Fibroblast of lung (primary cell): ENCODE data around the gene SH3TC1. TPM values are rescaled to one million over a fixed set of nuclear protein-coding genes. Genes with fewer than 3 reads are reported as not detected.
A peak's percentile ranks its signal among the peaks of the same experiment; 100 is the strongest.

Experiments used
- DNase-seq, 2 donors: peaks; one replicate each; pipeline versions ENCODE4 v3.0.0 to v3.0.0-alpha.2; 2010; ENCODE audit warnings: low read depth in 2 of 2
- H2AFZ ChIP-seq: 2 replicates; pipeline ENCODE4 v1.5.1; 2012; ENCODE audit warnings: low read length, control low read depth, inconsistent platforms
- H3K27ac ChIP-seq: 2 replicates; pipeline ENCODE4 v1.5.1; 2011; ENCODE audit warnings: low read length, control low read depth; ENCODE audit not compliant: insufficient read depth
- H3K27me3 ChIP-seq: 2 replicates; pipeline ENCODE4 v1.5.1; 2011; ENCODE audit warnings: mild to moderate bottlenecking, low read length; ENCODE audit not compliant: control insufficient read depth, insufficient read depth
- H3K36me3 ChIP-seq: 2 replicates; pipeline ENCODE4 v1.5.1; 2011; ENCODE audit warnings: low read length; ENCODE audit not compliant: control insufficient read depth, insufficient read depth
- H3K4me1 ChIP-seq: 2 replicates; pipeline ENCODE4 v1.5.1; 2011; ENCODE audit warnings: low read length; ENCODE audit not compliant: control insufficient read depth, insufficient read depth; ENCODE audit errors: extremely low read depth
- H3K4me2 ChIP-seq: 2 replicates; pipeline ENCODE4 v1.5.1; 2011; ENCODE audit warnings: low read length, control low read depth; ENCODE audit not compliant: insufficient read depth; ENCODE audit errors: extremely low read depth
- H3K4me3 ChIP-seq, 4 experiments: fragments of 200-600 bp in 1 of 4; sonication (generic) in 1 of 4; replicated peaks in 1 of 4; 2 replicates each; pipeline ENCODE4 v1.5.1; 2011 to 2016; ENCODE audit warnings: low read length in 4 of 4, low read depth in 3 of 4, mild to moderate bottlenecking in 3 of 4, control low read depth in 2 of 4, inconsistent platforms in 1 of 4, mixed read lengths in 1 of 4; ENCODE audit not compliant: insufficient read depth in 1 of 4; ENCODE audit errors: control extremely low read depth in 1 of 4
- H3K79me2 ChIP-seq: 2 replicates; pipeline ENCODE4 v1.5.1; 2012; ENCODE audit warnings: mild to moderate bottlenecking, low read length, inconsistent platforms; ENCODE audit not compliant: control insufficient read depth, insufficient read depth
- H3K9ac ChIP-seq: 2 replicates; pipeline ENCODE4 v1.5.1; 2011; ENCODE audit warnings: mild to moderate bottlenecking, low read length, control low read depth; ENCODE audit not compliant: insufficient read depth
- H3K9me3 ChIP-seq: 2 replicates; pipeline ENCODE4 v1.5.1; 2012; ENCODE audit warnings: low read depth, low read length; ENCODE audit not compliant: control insufficient read depth, insufficient read depth
- H4K20me1 ChIP-seq: 2 replicates; pipeline ENCODE4 v1.5.1; 2011; ENCODE audit warnings: low read length; ENCODE audit not compliant: control insufficient read depth, insufficient read depth; ENCODE audit errors: extremely low read depth
- EZH2 ChIP-seq: IDR thresholded peaks from 2 replicates; pipeline ENCODE4 v1.5.1; 2012; ENCODE audit warnings: low read length, control low read depth, mild to moderate bottlenecking; ENCODE audit errors: missing control alignments
- polyA plus RNA-seq, 2 donors: library from polyadenylated mRNA; depleted of rRNA in 1 of 2; stranded (reverse) in 1 of 2; unstranded in 1 of 2; fragments of >200 nt; gene quantifications; 2 replicates each; pipeline ENCODE4 v1.2.1, GENCODE V29; 2011 to 2012; ENCODE audit warnings: missing spikeins in 1 of 2
- total RNA-seq: library from RNA; depleted of rRNA; stranded (reverse); fragments of >200 nt; gene quantifications from 2 replicates; pipeline ENCODE4 v1.2.1, GENCODE V29; 2014
- TF ChIP-seq, protein P1 (sequence below), 2 donors: IDR thresholded peaks in 1 of 2; conservative IDR thresholded peaks in 1 of 2; 1 replicate in 1 of 2; 2 replicates in 1 of 2; pipeline ENCODE4 v1.5.1; 2011 to 2012; ENCODE audit warnings: low read length in 2 of 2, control low read depth in 1 of 2, inconsistent platforms in 1 of 2, low read depth in 1 of 2, mild to moderate bottlenecking in 1 of 2

The SH3TC1 gene
- total and polyA plus RNA-seq, 2 donors (not counting 1 experiment from before 2014, with no cell fraction given): 3.3 to 11.6 TPM

DNA sequence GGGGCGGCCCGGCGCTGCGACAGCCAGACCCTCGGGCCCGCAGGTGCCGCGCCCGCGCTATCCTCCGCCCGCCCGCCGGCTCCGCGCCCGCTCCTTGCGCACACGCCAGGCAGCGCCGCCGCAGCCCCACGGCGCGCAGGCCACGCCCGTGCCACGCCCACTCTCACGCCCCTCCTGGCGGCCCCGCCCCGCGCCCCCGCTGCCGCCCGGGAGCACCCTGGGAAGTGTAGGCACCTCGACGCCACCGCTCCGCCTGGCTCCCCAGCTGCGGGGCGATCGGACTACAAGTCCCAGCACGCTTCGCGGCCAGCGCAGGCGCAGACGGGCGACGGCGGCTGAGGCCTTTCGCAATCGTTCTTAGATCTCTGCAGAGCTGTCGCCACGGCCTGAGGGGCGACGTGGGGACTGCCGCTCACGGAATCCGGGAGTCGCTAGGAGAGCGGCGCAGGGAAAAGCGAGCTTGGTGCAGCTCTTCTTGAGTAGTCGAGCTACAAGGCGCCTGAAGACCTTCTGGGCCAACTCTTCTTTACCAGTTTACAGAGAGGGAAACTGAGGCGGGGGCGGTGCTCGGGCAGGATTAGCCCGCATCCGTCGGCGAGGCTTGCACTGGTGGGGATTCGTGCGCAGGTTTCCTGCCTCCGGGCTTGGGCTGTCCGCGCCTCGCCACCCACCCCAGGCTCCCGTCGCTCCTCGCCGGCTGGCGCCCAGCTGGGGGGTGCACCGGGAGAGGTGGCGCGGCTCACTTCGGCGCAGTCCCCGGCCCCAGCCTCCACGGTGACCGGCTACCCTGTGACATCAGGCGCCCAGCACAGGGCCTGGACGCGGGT lies 40.2 kb upstream of the SH3TC1 start, which contains the start of gene ABLIM2:
TSS of gene ABLIM2 (minus strand) at position 104 of the 827 bp plus-strand sequence. CDS start 124 bp downstream, outside the sequence.
- Histone ChIP-seq H3K36me3 (no peaks in the 10 kb centered on the region), H2AFZ (peak within 1 kb of the TSS; percentile 94), H3K9me3 (no peaks in the 10 kb centered on the region), H3K4me2 (peak within 1 kb of the TSS; percentile 99), H3K4me3 (peak within 1 kb of the TSS; percentile 86 to 95 (median 90)), H3K9ac (peak within 1 kb of the TSS; percentile 69), H3K27me3 (peaks cover 3% of the 10 kb centered on the region), H3K27ac (no peak within 1 kb of the TSS), H3K79me2 (no peaks in the 10 kb centered on the region), H3K4me1 (peaks cover 5% of the 10 kb centered on the region), H4K20me1 (no peaks in the 10 kb centered on the region)
- TF ChIP-seq EZH2: no peak
- TF ChIP-seq, protein P1, sequence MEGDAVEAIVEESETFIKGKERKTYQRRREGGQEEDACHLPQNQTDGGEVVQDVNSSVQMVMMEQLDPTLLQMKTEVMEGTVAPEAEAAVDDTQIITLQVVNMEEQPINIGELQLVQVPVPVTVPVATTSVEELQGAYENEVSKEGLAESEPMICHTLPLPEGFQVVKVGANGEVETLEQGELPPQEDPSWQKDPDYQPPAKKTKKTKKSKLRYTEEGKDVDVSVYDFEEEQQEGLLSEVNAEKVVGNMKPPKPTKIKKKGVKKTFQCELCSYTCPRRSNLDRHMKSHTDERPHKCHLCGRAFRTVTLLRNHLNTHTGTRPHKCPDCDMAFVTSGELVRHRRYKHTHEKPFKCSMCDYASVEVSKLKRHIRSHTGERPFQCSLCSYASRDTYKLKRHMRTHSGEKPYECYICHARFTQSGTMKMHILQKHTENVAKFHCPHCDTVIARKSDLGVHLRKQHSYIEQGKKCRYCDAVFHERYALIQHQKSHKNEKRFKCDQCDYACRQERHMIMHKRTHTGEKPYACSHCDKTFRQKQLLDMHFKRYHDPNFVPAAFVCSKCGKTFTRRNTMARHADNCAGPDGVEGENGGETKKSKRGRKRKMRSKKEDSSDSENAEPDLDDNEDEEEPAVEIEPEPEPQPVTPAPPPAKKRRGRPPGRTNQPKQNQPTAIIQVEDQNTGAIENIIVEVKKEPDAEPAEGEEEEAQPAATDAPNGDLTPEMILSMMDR (conservative IDR thresholded peaks at IDR 0.05 in 1 of 2, IDR thresholded peaks at IDR 0.05 in 1 of 2; ENCODE audit: low read depth in 1 of 2, low read length in 2 of 2): no peak
- DNase-seq: peak; percentile 94 to 97

DNA sequence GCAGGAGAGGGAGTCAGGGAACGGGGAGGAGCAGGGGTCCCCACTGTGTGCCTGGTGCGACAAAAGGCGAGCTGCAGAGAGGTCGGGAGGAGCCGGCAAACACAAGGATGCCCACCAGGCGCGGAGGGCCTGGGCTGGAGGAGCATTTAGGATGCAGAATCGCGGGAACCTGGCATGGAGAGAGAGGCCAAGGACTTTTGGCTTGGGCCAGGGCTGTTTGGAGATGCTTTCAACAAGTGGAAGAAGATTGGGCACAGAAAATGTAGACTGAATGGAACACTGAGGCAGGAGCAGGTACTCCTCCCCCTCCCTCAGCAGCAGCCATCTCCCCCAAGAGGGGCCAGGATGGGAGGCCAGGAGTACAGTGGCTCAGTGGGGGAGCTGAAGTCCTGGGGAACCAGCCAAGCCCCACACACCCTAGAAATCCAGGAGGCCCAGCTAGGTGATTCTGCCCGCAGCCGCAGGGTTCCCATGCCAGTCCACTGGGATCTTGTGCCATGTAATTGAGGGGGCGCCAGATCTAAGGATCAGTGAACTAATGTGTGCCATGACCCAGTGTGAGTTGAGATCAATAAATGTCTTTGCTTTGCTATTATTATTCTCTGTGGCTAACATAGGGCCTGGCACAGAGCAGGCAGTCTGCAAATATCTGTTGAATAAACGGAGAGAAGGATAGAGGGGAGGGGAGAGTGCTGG lies 39.4 kb upstream of the SH3TC1 start:
- TF ChIP-seq EZH2: no peak
- TF ChIP-seq, protein P1 (conservative IDR thresholded peaks at IDR 0.05 in 1 of 2, IDR thresholded peaks at IDR 0.05 in 1 of 2; ENCODE audit: low read depth in 1 of 2, low read length in 2 of 2): no peak
- Histone ChIP-seq H3K36me3 (no peaks in the 10 kb centered on the region), H3K9me3 (no peaks in the 10 kb centered on the region), H3K27ac (no peak overlapping the region), H3K4me1 (peaks cover 5% of the 10 kb centered on the region), H3K79me2 (no peaks in the 10 kb centered on the region), H3K9ac (peak overlapping the region; percentile 69), H3K4me3 (peak overlapping the region; percentile 86 to 95 (median 90)), H2AFZ (no peak overlapping the region), H4K20me1 (no peaks in the 10 kb centered on the region), H3K4me2 (peak overlapping the region; percentile 99), H3K27me3 (peaks cover 3% of the 10 kb centered on the region)
- DNase-seq: no peak

- H3K79me2 ChIP-seq: no peaks in the 10 kb centered on the region
- no peak overlapping the region for H3K9ac ChIP-seq
- H2AFZ ChIP-seq: no peak overlapping the region
- no peak overlapping the region for H3K4me3 ChIP-seq
- no peaks in the 10 kb centered on the region for H3K36me3 ChIP-seq
- peaks cover 3% of the 10 kb centered on the region for H3K27me3 ChIP-seq
- no peak for TF ChIP-seq EZH2
- TF ChIP-seq, protein P1 (conservative IDR thresholded peaks at IDR 0.05 in 1 of 2, IDR thresholded peaks at IDR 0.05 in 1 of 2; ENCODE audit: low read depth in 1 of 2, low read length in 2 of 2): no peak
- no peak overlapping the region for H3K4me2 ChIP-seq
- no peaks in the 10 kb centered on the region for H4K20me1 ChIP-seq
- H3K4me1 ChIP-seq: peaks cover 5% of the 10 kb centered on the region
- H3K9me3 ChIP-seq: no peaks in the 10 kb centered on the region
- no peak for DNase-seq
- H3K27ac ChIP-seq: no peak overlapping the region
These were observed 38.9 kb upstream of the SH3TC1 start for GRCh38 chr4:8160233-8160560.
